PC-9 (cell line): ENCODE data around the gene KCNK2. TPM values are rescaled to one million over a fixed set of nuclear protein-coding genes. Genes with fewer than 3 reads are reported as not detected.

Experiments
- BruUV-seq: library from RNA; stranded (reverse); fragments of 400-500 nt; replicated peaks from 2 replicates; lab custom pipeline; 2021; lab: Mats Ljungman, UMichigan
- CTCF ChIA-PET: fragments of 300-600 bp; sonication (Branson Sonifier 250); formaldehyde crosslinking; loops from one replicate; lab custom pipeline; 2022; ENCODE audit warnings: antibody characterized with exemption; lab: Charles Lee
- POLR2A ChIA-PET: fragments of 300-600 bp; sonication (Branson Sonifier 250); formaldehyde crosslinking; loops from one replicate; lab custom pipeline; 2022; ENCODE audit warnings: antibody characterized with exemption; ENCODE audit not compliant: unreplicated experiment; lab: Charles Lee
- DNase-seq, 2 experiments: peaks; one replicate each; pipeline versions ENCODE4 v3.0.0 to v3.0.0-alpha.2; 2015 to 2022; ENCODE audit warnings: mixed read lengths in 1 of 2
- H2AFZ ChIP-seq: fragments of 200-600 bp; sonication (generic); 2 replicates; pipeline ENCODE4 v1.8.1; 2017; ENCODE audit warnings: antibody characterized with exemption
- H3F3A ChIP-seq: fragments of 200-600 bp; sonication (generic); 2 replicates; pipeline ENCODE4 v1.8.1; 2017; ENCODE audit warnings: antibody characterized with exemption, mild to moderate bottlenecking, low read depth; ENCODE audit not compliant: insufficient read depth
- H3K27ac ChIP-seq: fragments of 200-600 bp; sonication (generic); 2 replicates; pipeline ENCODE4 v1.6.1; 2016; ENCODE audit warnings: mixed run types
- H3K27me3 ChIP-seq: fragments of 200-600 bp; sonication (generic); 2 replicates; pipeline ENCODE4 v1.6.1; 2016; ENCODE audit warnings: low read depth, mixed run types; ENCODE audit not compliant: insufficient read depth
- H3K36me3 ChIP-seq: fragments of 200-600 bp; sonication (generic); 2 replicates; pipeline ENCODE4 v1.6.1; 2016; ENCODE audit warnings: low read depth, mixed run types
- H3K4me1 ChIP-seq: fragments of 200-600 bp; sonication (generic); replicated peaks from 2 replicates; pipeline ENCODE4 v1.6.1; 2016; ENCODE audit warnings: mixed run types; ENCODE audit not compliant: insufficient read depth
- H3K4me2 ChIP-seq: fragments of 200-600 bp; sonication (generic); 2 replicates; pipeline ENCODE4 v1.6.1; 2017; ENCODE audit warnings: mixed run types
- H3K4me3 ChIP-seq: fragments of 200-600 bp; sonication (generic); 2 replicates; pipeline ENCODE4 v1.6.1; 2016; ENCODE audit warnings: mixed run types
- H3K79me2 ChIP-seq: fragments of 200-600 bp; sonication (generic); 2 replicates; pipeline ENCODE4 v1.6.1; 2017; ENCODE audit warnings: low read depth, mixed run types
- H3K9me2 ChIP-seq: fragments of 200-600 bp; sonication (generic); 2 replicates; pipeline ENCODE4 v1.8.1; 2017; ENCODE audit warnings: mild to moderate bottlenecking; ENCODE audit not compliant: insufficient read depth
- H3K9me3 ChIP-seq: fragments of 200-600 bp; sonication (generic); 2 replicates; pipeline ENCODE4 v1.8.1; 2016; ENCODE audit warnings: low read depth; ENCODE audit not compliant: insufficient read depth
- H4K20me1 ChIP-seq: fragments of 200-600 bp; sonication (generic); 2 replicates; pipeline ENCODE4 v1.8.1; 2017; ENCODE audit not compliant: insufficient read depth
- CTCF ChIP-seq: fragments of 200-600 bp; sonication (generic); conservative IDR thresholded peaks from 2 replicates; pipeline ENCODE4 v1.6.1; 2017; ENCODE audit warnings: mixed run types, antibody characterized with exemption, mild to moderate bottlenecking, moderate library complexity
- EZH2 ChIP-seq: fragments of 200-600 bp; sonication (generic); IDR thresholded peaks from 2 replicates; pipeline ENCODE4 v1.8.0; 2017; ENCODE audit warnings: antibody characterized with exemption, low read depth
- intact Hi-C: fragments of 100-400 bp; cut with micrococcal nuclease; formaldehyde crosslinking; loops from one replicate; pipeline ENCODE4 v1.10.0; 2022; ENCODE audit not compliant: unreplicated experiment
- total RNA-seq: library from RNA; stranded (reverse); gene quantifications from 2 replicates; pipeline ENCODE4 v1.2.3, GENCODE V29; 2021

The KCNK2 gene
- total RNA-seq, 1 experiment from 2014 or later: 0.90 TPM

- H3K36me3 ChIP-seq: no peaks in the 10 kb centered on the region
- DNase-seq: no peak
- BruUV-seq: no TSS peak
- no peaks in the 10 kb centered on the region for H3F3A ChIP-seq
- POLR2A ChIA-PET: no interaction called here
- 0 out of 2 replicates have a peak, but pooled peaks cover 6% of the 10 kb centered on the region for H3K4me1 ChIP-seq
- 0 out of 2 replicates have a peak, but pooled peaks cover 4% of the 10 kb centered on the region for H3K9me2 ChIP-seq
- intact Hi-C loops: no loop called here
- no peak overlapping the region for H3K4me3 ChIP-seq
- CTCF ChIA-PET: no interaction called here
- no peak for TF ChIP-seq CTCF
- no peak for TF ChIP-seq EZH2
- H3K9me3 ChIP-seq: no peaks in the 10 kb centered on the region
- no peak overlapping the region for H3K27ac ChIP-seq
- no peak overlapping the region for H2AFZ ChIP-seq
- H3K27me3 ChIP-seq: no peaks in the 10 kb centered on the region
- H4K20me1 ChIP-seq: no peaks in the 10 kb centered on the region
- no peaks in the 10 kb centered on the region for H3K79me2 ChIP-seq
- no peak overlapping the region for H3K4me2 ChIP-seq
Measured at GRCh38 chr1:215243345-215244054, 161.0 kb downstream of the KCNK2 start.

- ChIA-PET POLR2A (no interaction called here), CTCF (no interaction called here)
- Histone ChIP-seq H3K4me2 (no peak overlapping the region), H3K9me3 (no peaks in the 10 kb centered on the region), H3K27me3 (no peaks in the 10 kb centered on the region), H2AFZ (no peak overlapping the region), H4K20me1 (no peaks in the 10 kb centered on the region), H3K36me3 (no peaks in the 10 kb centered on the region), H3K79me2 (no peaks in the 10 kb centered on the region), H3F3A (no peaks in the 10 kb centered on the region), H3K4me3 (no peak overlapping the region), H3K4me1 (no peaks in the 10 kb centered on the region), H3K9me2 (no peaks in the 10 kb centered on the region; the same call in 1 of the 2 replicates), H3K27ac (no peak overlapping the region)
- DNase-seq: no peak
- no TSS peak for BruUV-seq
- intact Hi-C loops: no loop called here
- TF ChIP-seq EZH2 (no peak), CTCF (no peak)
Measured at GRCh38 chr1:215250913-215251312, 168.4 kb downstream of the KCNK2 start.

GRCh38 chr1:215251428-215251827, 168.9 kb downstream of the KCNK2 start:
- Histone ChIP-seq H3K4me2 (no peak overlapping the region), H3K27me3 (no peaks in the 10 kb centered on the region), H3K79me2 (no peaks in the 10 kb centered on the region), H3F3A (no peaks in the 10 kb centered on the region), H3K4me1 (no peaks in the 10 kb centered on the region), H3K4me3 (no peak overlapping the region), H2AFZ (no peak overlapping the region), H4K20me1 (no peaks in the 10 kb centered on the region), H3K27ac (no peak overlapping the region), H3K9me3 (no peaks in the 10 kb centered on the region), H3K9me2 (no peaks in the 10 kb centered on the region; the same call in 1 of the 2 replicates), H3K36me3 (no peaks in the 10 kb centered on the region)
- BruUV-seq: no TSS peak
- CTCF ChIA-PET: no interaction called here
- DNase-seq: no peak
- intact Hi-C loops: no loop called here
- TF ChIP-seq EZH2 (no peak), CTCF (no peak)
- POLR2A ChIA-PET: no interaction called here
